Fibroblast of skin of scalp (primary cell): ENCODE results near the gene CINP.
"Not testable (repeated sequence)": the region's sequence is repeated elsewhere in the genome, so short reads cannot be mapped to it uniquely, and the experiment has no call there.

Source experiments
- DNase-seq: peaks from one replicate; pipeline ENCODE4 v3.0.0-alpha.2; 2013

Gene CINP

DNA sequence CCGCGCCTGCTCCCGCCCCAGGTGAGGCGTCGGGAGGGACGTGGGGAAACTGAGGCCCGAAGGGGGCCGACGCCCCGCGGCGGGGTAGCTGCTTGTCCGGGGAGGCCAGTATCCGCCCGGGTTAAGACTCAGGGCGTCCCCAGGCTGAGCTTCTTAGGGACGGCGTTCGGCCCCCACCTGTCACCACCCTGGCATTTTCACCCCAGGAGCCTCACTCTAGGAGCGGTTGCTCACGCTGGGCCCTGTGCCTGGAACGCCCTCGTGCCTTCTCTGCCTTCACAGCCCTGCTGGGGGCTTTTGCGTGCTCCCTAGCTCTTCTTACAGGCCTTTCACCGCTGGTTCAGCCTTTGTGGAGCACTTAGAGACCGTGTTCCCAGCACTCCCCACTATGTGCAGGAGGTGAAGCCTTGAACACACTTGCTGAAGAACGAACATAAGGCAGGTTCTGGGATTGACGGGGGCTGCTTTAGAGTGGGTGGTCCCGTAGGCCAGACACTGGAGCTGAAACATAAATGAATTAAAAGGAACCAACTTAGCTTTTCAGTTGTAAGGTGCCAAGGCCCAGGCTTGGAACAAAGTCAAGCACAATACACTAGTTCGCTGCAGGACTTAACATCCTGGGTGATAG, 42.5 kb downstream of the CINP start:
- DNase-seq = peak; percentile 45

DNA sequence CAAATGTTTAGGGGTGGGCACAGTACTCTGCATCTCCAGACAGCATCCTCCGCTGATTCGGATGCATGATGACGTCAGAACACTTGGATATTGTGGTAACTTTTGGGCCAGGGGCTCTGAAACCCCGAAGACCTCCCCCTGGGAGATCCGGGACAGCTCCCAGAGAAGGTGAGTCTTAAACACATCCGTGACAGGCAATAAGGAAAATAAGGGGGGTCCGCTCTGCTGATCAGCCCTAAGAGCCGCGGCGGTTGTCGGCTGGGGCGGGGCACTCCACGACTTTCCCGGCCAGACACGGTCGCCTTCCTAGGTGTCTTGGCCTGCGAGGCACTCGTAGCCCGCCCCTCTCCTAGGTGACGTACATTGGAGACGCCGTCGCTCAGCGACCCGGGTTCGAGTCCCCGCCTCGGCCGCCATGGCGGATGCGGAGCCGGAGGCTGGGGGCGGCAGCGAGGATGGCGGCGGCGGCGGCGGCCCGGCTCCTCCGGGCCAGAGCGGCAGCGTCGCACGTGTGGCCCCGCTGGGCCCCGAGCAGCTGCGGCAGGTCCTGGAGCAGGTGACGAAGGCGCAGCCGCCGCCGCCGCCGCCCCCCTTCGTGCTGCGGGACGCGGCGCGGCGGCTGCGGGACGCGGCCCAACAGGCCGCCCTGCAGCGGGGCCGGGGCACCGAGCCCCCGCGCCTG, 43.2 kb downstream of the CINP start, which contains the start of gene ZNF839:
ZNF839 (plus strand) TSS at position 396 of the 682 bp plus-strand sequence; CDS start at position 416, 20 bp downstream.
- peak; percentile 93 for DNase-seq

DNA sequence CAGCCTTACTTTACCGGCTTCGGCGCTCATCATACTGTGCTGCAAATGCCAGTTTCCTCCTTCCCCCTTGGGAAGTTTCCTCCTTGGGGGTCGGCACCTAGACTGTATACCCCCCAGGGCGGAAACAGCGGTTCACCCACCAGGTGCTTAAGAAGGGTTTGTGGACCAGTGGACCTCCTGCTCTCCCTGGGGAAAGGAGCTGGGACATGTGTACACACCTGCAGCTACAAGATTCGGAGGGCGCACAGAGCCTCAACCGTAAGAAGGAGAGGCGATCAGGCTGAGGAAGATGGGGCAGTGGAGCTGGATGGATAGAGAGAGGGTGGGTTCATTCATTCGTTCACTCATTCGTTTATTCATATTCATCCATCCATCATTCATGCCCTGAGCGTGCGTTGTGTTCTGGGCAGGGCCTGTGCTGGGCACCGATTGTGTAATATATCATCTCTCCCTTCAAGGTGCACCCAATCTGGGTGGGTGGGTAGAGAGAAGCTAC, 43.9 kb downstream of the CINP start:
- DNase-seq = no peak

DNA sequence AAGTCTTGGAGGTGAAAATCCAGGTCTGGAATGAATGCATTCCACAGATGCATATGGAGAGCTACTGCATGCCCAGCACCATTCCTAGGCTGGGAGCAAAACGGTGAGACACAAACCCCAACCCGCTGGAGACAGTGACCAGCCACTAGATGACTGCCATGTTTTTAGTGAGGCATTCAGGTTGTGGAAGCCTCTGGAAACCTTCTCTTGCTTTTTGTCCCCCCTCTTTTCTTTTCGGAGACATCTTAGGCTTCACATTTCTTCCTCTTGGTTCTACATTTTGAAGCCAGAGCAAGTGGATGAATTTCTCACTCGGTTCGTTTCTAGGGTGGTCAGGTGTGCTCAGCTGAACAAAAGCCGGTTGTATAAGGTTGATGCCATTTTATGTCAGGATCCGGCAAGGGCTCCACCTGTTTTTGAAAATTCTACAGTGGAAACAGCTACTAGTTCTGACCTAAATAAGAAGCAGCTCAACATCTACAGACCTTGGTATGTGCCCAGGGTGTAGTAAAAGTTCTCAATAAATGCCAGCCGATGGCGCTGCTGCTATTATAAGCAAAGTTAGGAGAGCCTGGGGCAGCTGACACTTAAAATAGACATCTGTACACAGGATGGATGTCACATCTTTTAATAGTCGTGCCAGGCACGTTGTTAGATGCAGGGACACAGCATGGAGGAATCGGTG, 45.0 kb downstream of the CINP start:
- no peak for DNase-seq

DNA sequence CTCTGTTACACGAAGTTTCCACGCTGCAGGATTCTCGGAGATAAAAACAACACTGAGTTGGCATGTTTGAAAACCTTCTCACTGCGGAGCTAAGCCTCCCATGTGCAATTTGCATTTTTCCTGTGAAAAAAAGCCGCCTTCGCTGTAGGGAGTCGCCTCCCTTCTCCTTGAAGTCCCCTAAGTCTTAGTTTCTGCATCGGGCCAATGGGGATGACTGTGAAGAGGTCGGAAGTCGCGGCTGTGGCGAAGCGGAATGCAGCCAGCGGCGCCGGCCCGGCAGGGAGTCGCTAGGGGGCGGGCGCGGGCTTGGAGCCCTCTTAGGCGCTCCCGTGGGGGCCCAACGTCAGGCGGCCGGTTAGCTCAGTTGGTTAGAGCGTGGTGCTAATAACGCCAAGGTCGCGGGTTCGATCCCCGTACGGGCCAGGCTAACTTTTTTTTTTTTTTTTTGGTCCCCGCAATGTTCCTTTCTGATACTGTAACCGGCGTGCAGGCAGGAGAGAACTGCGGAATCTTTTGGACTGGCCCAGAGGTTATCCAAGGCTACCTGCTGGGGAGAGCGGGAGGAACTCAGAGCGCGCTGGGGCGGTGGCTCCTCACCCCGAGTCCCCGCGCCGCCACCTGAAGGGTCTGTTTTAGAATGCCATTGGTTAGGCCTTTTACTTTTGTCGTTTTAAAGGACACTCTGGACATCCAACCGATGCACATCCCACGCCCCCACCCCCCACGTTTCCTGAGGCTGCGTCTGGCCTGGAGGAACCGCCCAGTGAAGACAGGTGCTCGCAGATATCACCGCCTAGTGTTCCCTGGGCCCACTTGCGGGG, 45.7 kb downstream of the CINP start:
- peak; percentile 95 for DNase-seq

DNA sequence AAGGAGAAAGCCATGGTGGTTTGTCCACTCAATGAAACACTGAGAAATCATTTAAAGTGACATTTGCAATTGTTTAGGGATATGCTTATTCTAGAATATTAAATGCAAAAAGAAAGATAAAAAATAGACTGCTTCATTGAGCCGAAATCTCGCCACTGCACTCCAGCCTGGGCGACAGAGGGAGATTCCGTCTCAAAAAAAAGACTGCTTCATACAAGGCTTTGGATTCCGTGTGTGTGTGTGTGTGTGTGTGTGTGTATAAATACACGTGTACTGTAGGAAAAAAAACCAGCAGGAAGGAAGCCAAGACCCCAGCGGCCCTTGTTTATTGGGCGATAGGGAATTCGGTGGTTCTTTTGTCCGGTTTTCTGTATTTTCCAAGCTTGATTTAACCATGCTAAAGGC, 46.4 kb downstream of the CINP start:
- peak; percentile 82 for DNase-seq

DNA sequence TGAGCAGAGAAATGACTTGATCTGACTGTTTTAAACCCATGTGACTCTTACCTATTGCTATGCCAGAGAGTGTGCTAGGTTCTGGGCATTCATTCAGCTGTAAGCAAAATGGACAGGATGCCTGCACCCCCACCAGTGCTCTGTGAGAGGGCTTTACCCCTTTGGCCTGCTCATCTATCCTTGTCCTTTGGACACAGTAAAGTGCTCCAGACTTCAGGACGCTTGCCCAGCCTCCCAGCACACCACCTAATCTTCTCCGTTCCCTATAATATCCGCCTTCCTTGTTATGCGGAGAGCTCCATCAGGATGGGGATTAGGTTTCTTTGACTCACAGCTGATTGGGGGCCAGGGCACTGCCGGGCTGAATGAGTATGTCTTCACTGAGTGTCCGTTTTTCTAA, 47.6 kb downstream of the CINP start:
- no peak for DNase-seq

DNA sequence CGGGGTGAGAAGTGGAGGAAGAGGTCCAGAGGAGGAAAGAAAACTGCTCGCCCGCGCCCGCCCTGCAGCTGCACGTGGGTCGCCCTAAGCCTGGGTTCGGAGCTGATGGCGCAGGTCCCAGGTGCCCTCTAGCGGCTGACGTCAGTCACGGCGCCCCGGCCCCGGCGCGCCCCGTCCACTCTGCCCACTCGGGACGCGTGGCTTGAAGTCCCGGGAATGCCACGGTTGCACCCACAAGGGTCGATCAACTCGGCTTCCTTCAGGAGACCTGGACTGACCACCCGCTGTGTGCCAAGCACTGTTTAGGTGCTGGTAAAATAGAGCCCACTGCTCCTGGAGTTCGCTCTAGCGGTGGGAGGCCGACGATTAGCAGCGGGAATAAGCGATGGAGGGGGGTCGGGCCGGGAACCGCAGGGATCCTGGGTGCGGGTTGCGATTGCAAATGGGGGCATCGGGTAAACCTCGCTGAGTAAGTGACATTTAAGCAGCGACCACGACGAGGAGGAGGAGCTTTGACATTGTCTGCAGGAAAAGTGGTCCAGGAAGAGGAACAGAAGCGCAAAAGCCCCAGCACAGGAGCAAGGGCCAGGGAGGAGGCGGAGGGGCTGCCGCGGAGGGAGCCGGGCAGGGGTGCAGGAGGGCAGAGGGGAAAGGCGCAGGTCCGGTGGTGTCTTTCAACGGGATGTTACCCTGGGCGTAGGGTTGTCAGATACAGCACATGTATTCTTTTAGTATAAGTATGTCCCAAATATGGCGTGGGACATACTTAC, 48.3 kb downstream of the CINP start:
- DNase-seq = peak; percentile 75

DNA sequence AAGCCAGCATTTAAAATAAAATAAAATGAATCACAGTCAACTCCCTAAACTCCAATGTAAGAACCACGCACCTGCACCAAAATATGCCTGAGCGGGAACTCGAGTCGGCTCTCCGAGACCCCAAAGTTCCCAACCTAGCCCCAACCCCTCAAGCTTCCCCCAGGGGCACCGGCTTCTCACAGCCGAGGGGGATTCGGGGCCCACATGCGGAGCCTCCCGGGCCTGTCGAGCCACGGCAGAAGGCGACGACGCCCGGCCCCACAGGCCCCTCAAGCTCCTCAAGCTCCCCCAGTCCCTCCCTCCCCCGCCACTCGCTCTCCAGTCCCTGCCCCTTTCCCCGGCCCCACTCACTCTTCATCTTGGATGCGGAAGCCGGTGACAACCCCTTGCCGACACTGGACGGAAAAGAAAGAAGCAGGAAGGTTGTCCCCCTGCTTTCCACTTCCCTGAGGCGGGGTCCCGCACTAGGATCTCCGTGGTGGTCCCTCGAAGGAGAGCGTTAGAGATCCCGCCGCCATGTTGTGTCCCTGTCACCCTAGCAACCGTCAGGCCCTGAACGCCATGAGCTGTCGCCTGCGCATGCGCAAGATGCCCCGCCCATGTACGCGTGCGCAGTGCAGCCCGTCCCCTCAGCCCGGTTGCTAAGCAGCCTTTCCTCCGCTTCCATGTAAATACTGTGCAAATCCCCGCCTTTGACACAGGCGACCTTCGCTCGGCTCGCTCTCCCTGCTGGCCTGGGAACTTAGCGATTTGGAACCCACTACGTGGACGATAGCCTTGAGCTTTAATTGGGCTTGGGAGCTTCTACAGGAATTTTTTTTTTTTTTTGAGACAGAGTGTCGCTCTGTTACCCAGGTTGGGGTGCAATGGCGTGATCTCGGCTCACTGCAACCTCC, 57.8 kb downstream of the CINP start, which contains the start of gene MOK:
MOK (minus strand) TSS at position 554 of the 896 bp plus-strand sequence; CDS start at position 358, 196 bp downstream.
- DNase-seq = peak; percentile 94

DNA sequence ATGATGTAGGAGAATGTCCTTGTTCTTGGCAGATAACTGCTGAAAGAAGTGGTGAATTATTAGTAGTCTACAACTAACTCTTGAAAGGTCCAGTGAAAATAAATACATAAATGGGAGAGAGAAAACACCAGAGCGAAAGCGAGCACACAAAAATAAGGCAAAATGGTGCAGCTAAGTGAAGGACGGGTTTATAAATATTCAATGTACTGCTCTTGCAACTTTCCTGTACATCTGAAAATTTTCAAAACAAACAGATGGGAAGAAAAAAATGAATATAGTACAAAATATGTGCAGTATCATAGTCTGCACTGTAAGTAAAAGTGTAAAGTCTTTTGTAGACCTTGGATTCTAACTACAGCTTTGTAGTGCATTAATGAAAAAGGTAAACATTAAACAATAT, 59.0 kb downstream of the CINP start:
- no peak for DNase-seq

DNA sequence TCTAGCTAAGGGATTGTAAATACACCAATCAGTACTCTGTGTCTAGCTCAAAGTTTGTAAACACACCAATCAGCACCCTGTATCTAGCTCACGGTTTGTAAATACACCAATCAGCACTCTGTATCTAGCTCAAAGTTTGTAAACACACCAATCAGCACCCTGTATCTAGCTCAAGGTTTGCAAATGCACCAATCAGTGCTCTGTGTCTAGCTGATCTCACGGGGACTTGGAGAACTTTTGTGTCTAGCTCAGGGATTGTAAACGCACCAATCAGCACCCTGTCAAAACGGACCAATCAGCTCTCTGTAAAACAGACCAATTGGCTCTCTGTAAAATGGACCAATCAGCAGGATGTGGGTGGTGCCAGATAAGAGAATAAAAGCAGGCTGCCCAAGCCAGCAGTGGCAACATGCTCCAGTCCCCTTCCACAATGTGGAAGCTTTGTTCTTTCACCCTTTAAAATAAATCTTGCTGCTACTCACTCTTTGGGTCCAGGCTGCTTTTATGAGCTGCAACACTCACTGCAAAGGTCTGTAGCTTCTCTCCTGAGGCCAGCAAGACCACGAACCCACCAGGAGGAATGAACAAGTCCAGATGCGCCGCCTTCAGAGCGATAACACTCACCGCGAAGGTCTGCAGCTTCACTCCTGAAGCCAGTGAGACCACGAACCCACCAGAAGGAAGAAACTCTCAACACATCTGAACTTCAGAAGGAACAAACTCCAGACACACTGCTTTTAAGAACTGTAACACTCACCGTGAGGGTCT, 64.2 kb downstream of the CINP start:
- DNase-seq = not testable (repeated sequence)
